Measurements from ENCODE around the gene RPL29.

- TF ChIP-seq POLR2A (IDR thresholded peaks at IDR 0.05; ENCODE audit: low read length) = no peak
- no peak for TF ChIP-seq GATA1 (IDR thresholded peaks at IDR 0.05; ENCODE audit: low read depth, low read length)
Observed at GRCh38 chr3:52014613-52015012, 18.9 kb upstream of the RPL29 start.
